ENCODE measurements around the gene SH3GL3. TPM values are rescaled to one million over a fixed set of nuclear protein-coding genes. Genes with fewer than 3 reads are reported as not detected.

The SH3GL3 gene
- total RNA-seq, 1 experiment from 2014 or later, result 2.0 TPM

DNA sequence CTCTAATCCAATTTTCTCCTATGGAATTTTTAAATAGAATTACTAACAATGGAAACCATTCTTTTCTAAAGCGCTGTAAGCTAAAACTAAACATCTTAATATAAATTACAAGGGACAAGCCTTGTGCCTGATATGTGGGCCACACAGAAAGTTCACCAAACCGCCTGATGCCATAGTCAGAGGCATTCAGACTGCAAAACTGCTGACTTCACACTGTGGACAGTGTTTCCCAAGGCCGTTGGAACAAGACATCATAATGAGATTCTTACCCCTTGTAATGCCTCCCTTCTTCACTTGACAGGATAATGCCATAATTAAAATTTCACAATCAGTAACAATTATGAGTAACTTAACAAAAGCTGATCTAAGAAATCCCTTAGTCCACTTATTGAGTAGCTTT is 14.9 kb downstream of the SH3GL3 start:
- DNase-seq (ENCODE audit: low spot score), result no peak

DNA sequence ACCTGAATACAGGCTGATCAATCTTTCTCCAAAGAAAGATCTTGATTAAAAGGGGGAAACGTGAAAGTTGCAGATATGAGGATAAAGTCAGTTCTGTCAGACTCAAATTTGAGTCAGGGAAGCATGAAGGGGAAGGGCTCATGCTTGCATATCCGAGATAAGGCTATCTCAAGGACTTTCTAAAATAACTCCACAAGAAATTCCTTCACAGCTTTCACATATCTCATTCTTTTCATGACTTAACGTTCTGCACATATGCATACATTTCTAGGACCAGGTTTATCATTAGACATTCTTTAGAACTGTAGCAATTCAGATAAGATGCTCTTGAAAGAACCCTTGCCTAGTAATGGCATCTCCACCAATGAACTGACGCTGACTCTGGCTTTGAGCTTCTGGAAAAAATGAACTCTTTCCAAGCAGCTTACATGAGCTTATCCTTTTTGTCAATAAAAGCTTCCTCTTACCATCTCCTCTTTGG is 15.9 kb downstream of the SH3GL3 start:
- DNase-seq (ENCODE audit: low spot score), result no peak

DNA sequence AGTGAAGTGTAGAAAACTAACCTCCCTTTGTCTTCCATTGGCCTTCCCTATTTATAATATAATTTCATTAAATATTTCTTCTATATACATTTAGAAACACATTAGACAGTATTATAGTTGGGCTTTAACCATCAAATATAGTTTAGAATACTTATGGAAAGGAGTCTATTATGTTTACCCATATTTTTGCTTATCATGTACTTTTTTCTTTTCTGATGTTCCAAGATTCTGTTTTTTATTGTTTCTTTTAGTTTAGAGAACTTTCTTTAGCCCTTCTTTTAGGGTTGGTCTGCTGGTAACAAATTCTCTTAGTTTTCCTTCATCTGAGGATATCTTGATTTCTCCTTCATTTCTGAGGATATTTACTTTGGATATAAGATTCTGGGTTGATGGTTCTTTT is 23.7 kb downstream of the SH3GL3 start:
- DNase-seq (ENCODE audit: low spot score), result no peak

DNA sequence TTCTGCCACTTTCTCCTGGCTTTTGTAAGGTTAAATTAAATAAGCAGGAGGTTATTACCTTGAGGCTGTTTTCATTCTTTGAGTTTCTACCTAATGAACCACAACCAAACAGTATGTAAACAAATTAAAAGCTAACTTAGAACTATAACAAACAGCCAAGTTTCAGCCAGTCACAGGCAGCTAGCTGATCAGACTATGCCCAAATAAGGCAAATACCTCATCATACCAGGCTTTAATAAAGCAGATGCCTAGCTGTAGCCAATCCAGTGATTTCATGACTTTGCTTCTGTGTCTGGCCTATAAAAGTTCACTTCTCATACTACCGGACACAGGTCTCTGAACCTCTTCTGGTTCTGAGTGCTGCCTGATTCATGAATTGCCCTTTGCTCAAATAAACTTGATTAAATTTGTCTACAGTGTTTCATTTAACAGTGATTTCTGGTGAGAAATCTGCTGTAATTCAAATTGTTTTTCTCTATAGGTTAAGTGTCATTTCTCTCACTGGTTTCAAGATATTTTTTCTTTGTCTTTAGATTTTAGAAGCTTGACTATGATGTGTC is 24.2 kb downstream of the SH3GL3 start:
- DNase-seq (ENCODE audit: low spot score), result no peak

DNA sequence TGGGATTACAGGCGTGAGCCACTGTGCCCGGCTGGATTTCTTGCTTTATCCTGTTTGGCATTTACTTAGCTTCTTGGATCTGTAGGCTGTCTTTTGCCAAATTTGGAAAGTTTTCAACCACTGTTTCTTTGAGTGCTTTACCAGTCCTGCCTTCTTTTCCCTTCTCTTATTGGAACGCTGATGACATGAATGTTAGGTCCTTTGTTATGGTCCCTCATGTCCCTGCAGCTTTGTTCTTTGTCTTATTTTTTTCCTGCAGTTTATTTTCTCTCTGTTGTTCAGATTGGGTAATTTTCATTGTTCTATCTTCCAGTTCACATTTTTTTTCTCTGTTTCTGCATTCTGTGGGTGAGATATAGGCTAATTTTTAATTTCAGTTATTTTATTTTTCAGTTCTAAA is 25.0 kb downstream of the SH3GL3 start:
- no peak for DNase-seq (ENCODE audit: low spot score)

DNA sequence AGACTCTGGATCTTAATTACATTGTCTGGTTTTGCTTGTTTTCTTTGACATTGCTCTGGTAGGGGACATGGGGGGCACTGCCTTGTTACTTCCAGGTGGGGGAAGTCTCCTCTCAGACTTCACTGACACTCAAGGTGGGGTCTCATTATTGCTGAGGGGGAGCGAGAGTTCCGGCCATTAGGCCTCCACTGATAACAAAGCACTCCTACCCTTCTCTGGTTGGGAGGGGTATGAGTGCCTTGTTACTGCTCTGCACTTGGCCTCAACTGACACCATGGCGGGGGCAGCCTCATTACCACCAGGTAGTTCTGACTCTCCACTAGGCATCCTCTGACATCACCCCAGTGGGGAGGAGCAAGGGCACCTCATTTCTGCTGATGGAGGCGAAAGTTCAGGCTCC is 25.7 kb downstream of the SH3GL3 start:
- DNase-seq (ENCODE audit: low spot score), result no peak

DNA sequence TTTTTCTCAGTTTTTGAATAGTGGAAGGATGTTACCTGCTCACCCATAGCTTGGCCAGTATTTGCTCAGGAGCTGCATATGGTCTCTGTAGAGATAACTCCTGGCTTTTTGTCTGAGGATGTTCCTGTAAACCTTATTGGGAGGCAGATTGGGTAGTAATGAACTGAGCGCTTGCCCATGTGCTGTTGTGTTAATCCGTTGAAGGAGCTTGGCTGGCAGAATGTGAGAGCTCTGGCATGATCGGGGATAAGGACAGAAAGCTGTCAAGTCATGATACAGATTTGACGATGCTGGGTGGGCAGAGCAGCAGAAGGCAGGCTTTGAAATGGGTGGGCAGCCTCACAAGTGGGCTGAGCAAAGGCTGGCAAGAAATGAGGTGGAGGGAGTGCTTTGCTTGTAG is 27.4 kb downstream of the SH3GL3 start:
- no peak for DNase-seq (ENCODE audit: low spot score)

DNA sequence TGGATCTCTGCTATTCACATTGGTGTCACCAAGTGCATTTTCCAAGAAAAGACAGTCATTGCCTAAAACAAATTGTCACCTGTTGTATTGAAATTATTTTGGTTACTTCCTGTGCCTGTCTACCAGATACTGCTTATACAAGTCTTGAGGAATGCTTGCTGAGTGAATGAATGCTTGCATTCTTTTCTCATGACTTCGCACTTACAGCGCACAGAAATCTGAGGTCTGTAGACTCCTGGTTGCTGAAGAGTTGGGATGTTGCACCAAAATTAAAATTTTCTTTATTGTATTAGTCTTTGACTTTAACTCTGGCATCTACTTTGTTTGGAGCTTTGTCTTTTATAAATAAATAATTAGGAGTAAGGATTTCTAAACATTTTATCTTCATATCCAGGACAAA is 28.4 kb downstream of the SH3GL3 start:
- no peak for DNase-seq (ENCODE audit: low spot score)

DNA sequence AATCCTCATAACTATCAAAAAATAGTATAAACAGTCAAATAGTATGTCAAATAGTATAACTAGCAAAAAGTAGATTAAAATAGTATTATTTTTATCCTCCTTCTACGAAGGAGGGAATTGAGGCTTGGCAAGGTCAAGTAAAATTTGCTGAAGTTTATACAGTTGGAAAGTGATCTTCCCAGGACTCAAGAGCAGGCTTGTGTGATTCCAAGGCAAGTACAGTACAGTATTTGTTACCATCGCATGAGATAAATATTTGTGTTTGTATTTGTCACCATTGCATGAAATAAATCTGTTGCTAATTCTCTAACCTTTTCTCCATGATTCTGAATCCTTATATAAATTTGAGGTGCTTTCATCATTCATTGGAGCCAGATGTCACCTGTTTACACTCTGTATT is 28.9 kb downstream of the SH3GL3 start:
- no peak for DNase-seq (ENCODE audit: low spot score)

DNA sequence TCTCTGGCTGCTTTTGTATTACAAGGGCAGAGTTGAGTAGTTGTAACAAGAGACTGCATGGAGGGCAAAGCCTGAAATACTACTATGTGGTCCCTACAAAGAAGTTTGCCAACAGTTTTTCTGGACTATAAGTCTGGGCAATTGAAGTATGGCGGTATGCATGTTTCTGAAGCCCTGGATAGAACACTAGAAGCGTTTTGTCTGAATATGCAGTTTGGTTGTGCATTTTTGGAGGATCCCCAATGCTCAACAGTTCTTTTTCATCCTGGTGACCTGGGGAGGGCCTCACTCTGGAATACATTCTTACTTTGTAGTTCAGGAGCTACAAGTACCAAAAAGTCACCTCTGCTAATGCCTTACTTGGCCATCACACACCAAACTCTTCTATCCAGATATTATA is 29.6 kb downstream of the SH3GL3 start:
- no peak for DNase-seq (ENCODE audit: low spot score)

DNA sequence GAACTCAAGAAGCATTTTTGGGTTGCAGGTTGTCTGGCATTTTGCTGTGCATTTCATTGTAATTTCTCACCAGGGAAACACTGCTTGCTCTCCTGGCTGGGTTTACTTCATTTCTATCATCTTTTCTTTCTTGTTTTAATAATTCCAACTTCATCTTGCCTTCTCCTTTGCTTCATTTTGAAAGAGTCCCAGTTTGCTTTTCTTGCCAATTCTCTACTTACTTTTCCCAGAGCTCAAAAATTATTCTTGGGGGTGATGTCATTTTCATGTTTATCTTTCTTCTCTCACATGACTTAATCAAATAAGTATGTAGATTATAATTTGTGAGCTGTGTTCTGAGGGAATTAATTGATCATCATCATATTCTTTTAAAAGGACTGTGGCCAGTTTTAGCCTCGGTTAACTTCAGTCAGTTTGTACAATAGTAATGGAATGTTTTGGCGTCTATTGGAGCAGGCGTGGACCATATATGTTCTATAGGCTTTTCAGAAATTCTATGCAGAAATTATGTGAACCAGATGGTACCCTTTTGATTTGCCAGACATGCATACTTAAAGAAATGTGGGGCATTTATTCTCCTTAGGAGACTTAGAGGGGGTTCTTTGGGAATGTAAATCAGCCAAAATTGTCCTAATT is 30.1 kb downstream of the SH3GL3 start:
- no peak for DNase-seq (ENCODE audit: low spot score)

DNA sequence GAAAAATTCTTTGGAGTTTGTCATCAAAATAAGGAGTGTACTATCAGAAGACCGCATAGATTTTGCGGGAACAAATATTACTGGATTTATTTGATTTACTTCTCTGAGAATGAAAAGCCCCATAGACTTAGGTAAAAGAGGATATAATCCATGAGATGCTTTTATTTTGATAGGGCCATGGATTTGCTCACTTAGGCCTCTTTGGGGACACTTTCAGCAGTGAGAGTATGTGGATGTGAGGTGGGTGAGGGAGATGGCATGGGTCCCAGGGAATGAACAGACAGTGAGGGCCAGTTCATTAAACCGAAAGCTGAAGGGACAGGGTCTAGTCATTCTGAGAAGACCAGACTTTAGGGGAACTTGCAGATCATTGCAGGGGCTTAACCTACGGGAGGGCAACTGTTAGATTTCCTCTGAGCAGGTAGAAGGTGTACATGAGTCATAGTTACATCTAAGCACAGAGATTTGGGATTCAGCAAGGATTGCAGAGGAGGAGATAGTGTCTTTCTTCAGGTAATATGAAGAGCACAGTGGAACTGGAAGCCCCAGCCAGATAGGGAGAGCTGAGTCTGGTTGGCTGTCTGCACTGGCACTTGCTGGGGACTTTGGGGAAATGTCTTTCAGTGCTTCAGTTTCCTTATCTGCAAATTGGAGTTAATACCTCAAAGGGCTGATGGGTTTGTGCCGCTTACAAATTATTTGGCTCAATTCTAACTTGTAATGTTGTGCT is 30.8 kb downstream of the SH3GL3 start:
- DNase-seq (ENCODE audit: low spot score), result no peak

DNA sequence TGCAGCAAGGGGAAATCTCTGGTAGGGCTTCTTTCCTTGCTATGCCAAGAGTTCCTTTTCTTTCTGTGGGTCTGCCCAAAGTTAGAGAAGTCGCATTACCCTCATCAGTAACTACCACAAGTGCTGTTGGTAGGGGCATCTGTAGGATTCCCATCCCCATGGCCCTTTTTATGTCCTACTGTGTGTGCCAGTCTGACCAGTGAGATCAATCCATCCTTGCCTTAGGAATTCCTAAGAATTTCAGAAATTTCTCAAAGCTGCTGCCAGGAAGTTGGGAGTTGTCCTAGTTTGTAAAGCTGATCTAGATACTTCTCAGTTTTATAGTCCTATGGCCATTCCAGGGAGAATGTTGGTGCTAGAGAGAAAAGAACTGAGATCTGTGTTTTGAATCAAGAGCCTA is 36.5 kb downstream of the SH3GL3 start:
- no peak for DNase-seq (ENCODE audit: low spot score)

DNA sequence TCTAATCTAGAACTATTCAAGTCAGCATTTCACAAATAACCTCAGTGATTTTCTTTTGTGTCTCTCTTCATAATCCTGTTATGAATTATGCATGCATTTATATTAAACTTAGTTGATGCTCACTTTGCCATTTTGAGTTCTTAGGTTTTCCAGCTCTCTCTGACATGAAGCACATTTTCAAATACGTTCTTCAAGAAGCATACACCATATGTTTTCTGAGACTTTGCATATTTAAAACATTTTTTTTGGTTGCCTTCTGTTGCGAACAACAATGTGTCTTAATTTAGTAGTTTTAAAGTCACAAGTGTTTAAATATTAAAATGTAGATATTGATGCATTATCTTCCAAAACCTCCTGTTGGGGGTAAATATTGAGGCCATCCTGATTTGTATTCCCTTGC is 37.5 kb downstream of the SH3GL3 start:
- no peak for DNase-seq (ENCODE audit: low spot score)

DNA sequence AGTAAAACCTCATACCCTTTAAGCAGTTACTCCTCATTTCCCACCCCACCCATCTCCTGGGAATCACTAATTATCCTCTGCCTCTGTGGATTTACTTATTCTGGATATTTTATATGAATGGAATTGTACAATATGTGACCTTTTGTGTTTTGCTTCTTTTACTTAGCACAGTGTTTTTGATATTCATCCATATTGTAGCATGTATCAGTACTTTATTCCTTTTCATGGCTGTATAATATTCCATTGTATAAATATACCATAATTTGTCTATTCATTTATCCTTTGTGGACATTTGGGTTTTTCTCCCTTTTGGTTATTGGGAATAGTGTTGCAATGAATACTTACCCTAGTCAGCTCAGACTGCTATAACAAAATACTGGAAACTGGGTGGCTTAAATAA is 39.2 kb downstream of the SH3GL3 start:
- no peak for DNase-seq (ENCODE audit: low spot score)

DNA sequence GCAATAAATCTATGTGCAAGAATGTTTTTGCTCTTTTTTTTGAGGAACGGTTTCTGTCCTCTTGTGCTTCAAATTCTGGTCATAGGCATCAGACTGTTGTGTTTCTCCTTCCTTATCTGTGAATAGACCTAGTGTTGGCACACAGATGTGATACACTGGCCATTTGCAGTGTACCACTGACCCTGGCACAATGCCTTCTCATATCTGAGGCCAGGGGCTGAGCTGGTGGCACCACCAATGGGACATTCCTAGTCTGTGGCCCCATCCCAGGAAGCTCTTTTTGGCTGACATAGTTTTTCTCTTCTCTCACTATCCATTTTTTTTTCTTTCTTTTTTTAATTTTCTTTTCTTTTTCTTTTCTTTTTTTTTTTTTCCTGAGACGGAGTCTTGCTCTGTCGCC is 40.4 kb downstream of the SH3GL3 start:
- DNase-seq (ENCODE audit: low spot score), result no peak

DNA sequence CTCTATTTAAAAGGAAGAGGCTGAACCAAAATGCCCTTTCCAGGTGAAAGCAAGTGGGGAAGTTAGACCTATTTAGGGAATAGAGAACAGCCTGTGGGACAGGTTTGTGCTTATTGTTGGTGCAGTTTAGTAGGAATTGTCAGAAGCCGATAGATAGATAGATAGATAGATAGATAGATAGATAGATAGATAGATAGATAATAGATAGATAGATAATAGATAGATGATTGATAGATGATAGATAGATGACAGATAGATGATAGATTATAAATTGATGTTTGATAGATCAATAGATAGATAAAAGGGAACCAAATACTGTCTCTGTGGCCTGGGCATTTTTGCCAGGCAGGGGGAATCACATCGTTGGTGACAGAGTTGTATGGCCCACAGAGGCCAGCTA is 42.5 kb downstream of the SH3GL3 start:
- no peak for DNase-seq (ENCODE audit: low spot score)

DNA sequence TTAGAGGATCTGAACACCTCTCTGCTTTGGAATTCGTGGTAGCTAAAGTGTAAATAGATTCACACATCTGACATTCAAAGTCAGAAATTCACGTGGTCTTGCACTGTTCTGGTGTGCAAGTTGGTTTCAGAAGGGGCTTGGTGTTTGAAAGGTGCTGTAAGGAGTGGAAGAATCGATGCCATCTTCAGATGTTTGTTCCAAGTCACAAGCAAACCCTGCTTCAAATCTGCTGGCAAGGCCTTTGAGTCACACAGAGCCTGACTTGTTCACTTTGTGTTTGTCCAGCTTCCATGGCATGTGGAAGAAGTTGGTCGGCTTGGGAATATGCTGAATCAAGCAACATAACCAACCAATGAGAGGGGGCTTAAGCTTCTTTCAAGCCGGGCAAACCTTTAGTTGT is 44.3 kb downstream of the SH3GL3 start:
- no peak for DNase-seq (ENCODE audit: low spot score)

DNA sequence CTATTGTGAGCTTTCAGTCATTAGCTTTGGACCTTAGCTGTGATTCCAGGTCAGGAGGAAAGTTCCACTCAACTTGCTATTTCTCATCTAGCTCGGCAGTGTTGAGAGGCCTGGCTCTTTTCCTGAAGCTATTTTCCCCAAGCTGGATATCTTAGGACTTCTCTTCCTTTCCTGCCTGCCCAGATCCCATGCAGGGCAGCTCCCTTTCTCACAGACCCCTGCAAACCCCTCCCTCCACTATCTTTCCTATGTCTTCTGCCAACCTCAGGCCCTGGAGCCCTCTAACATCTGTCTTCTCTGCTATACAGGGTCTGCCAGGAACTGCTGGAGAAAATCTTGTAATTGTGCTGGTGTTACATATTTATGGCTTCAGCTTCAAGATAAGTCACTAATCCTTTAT is 49.6 kb downstream of the SH3GL3 start:
- no peak for DNase-seq (ENCODE audit: low spot score)

DNA sequence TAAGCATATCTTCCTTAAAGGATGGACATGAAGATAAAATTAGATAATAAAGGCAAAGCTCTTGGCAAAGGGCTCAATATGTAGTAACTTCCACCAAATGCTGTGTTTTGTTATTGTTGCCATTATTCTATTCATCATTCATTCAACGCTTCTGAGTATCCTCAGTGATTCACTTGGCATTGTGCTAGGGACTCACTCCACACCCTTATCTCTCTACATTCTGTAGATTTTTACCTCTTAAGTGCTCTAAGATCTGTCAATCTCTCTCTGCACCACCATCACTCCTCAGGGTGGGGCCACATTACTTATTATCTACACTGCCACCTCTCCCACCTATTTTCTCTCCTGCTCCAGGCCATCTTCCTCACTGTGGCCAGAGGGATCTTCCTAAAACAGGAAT is 51.2 kb downstream of the SH3GL3 start:
- no peak for DNase-seq (ENCODE audit: low spot score)

DNA sequence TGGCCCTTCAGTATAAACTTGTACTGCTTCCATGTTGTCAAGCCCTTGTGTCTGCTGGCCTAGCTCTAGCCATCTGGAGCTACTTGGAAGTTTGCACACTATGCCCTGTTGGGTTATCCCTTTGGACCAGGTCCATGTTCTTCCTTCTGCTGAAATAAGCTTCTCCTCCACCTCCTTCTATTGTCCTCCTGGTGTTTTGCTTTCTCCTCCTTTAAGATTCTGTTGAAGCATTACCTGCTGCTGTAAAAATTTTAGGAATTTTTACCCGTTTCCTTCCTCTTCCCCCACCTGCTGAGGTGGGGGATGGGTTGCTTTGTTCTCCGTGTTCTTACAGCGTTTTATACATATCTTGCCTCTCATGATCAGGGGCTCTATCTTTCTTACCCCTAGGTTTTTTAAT is 51.7 kb downstream of the SH3GL3 start:
- DNase-seq (ENCODE audit: low spot score), result no peak

DNA sequence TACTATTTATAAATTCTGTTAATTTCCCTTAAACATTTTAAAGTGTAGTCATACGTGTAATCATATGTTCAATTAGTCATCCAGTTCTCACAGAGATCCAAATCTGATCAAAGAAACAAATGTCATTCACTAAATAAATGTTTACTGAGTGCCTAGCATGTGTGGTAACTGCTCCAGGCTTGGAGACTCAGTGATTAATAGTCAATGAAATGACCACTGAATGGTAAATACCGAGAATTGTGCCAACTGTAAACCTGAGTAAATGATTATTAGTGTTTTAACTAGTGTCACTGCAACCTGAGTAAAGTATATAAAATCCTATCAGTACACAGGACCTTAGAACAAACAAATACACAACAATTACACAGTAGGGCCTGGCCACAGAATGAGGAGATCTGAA is 52.3 kb downstream of the SH3GL3 start:
- DNase-seq (ENCODE audit: low spot score), result no peak

DNA sequence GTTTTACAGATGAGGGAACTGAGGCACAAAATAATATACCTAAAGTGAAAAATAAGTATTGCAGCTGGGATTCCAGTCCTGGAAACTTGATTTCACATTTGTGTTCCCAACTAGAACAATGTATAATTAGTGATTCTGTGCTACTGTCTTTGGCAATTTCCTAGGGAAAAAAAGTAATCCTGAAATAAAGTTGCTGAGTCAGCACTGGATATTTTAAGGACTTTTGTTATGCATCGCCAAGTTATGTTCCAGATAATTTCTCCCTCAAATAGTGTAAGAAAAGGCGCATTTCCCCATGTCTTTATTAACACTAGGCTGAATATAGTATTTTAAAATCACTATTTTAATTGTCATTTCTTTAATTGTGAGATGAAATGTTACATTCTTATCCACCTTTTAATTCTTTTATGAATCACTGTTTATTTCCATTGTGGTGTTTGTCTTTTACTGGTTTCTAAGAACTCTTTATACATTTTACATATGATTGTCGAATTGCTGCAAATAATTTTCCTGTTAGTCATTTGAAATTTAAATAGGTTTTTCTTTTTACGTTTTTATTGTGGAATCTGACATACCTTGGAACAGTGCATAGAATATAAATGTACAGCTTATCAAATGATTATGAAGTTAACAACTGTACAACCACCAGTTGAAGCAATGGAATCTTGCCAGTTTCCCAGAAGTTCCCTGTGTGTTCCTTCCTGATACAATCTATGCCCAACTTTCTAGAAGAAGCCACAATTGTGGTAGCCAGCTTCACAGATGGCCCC is 56.6 kb downstream of the SH3GL3 start:
- no peak for DNase-seq (ENCODE audit: low spot score)

Measured in H4 (cell line).